Ovary (tissue), 3 donors: ENCODE results near the gene HHAT.

Source experiments
- CTCF ChIP-seq, 3 donors: fragments of 450-650 bp in 2 of 3; fragments of 200-600 bp in 1 of 3; IDR thresholded peaks; one replicate each; pipeline versions ENCODE4 v1.5.1 to v1.8.0; 2016 to 2022; ENCODE audit warnings: antibody characterized with exemption in 3 of 3, mild to moderate bottlenecking in 1 of 3
- EP300 ChIP-seq: sonication (generic); formaldehyde crosslinking; IDR thresholded peaks from one replicate; pipeline ENCODE4 v1.6.1; 2017; ENCODE audit warnings: antibody characterized with exemption
- POLR2A ChIP-seq: fragments of 450-650 bp; IDR thresholded peaks from one replicate; pipeline ENCODE4 v1.6.1; 2017; ENCODE audit warnings: antibody characterized with exemption, mild to moderate bottlenecking, moderate library complexity
- donor health status: DM: no; HTN: no; CAD: no.

GRCh38 chr1:210711825-210712612, 383.3 kb downstream of the HHAT start:
- TF ChIP-seq CTCF (IDR thresholded peaks at IDR 0.05) (no peak), EP300 (no peak), POLR2A (no peak)
